Measurements from ENCODE around the gene BORCS5.

Gene BORCS5

GRCh38 chr12:12461923-12462315 is 105.0 kb downstream of the BORCS5 start:
- Histone ChIP-seq H3K79me2 (ENCODE audit: insufficient read depth, low read length) (no peaks in the 10 kb centered on the region), H3K9me3 (ENCODE audit: insufficient read depth, low read length) (no peaks in the 10 kb centered on the region), H2AFZ (ENCODE audit: low read depth, low read length, severe bottlenecking) (no peak overlapping the region), H3K27ac (ENCODE audit: low read depth, low read length) (no peak overlapping the region), H3F3A (ENCODE audit: insufficient read depth) (no peaks in the 10 kb centered on the region), H3K9me2 (replicated peaks; ENCODE audit: insufficient read depth, low read length) (no peaks in the 10 kb centered on the region), H3K4me2 (ENCODE audit: low read depth, low read length, poor library complexity, severe bottlenecking) (no peak overlapping the region), H3K4me3 (ENCODE audit: insufficient read depth, low read length, poor library complexity, severe bottlenecking) (no peak overlapping the region), H3K27me3 (ENCODE audit: low read length) (no peaks in the 10 kb centered on the region), H4K20me1 (ENCODE audit: low read depth, low read length) (no peaks in the 10 kb centered on the region), H3K9ac (ENCODE audit: low read length) (no peak overlapping the region), H3K36me3 (ENCODE audit: low read length) (no peaks in the 10 kb centered on the region)
- TF ChIP-seq EZH2phosphoT487 (conservative IDR thresholded peaks at IDR 0.05; ENCODE audit: low read length) (no peak), CTCF (IDR thresholded peaks at IDR 0.05; ENCODE audit: insufficient read depth, low read length, poor library complexity, severe bottlenecking) (no peak)

GRCh38 chr12:12465522-12465921 is 108.6 kb downstream of the BORCS5 start:
- Histone ChIP-seq H3K27ac (ENCODE audit: low read depth, low read length) (no peak overlapping the region), H2AFZ (ENCODE audit: low read depth, low read length, severe bottlenecking) (no peak overlapping the region), H3F3A (ENCODE audit: insufficient read depth) (no peaks in the 10 kb centered on the region)

GRCh38 chr12:12466157-12466556 is 109.3 kb downstream of the BORCS5 start:
- H2AFZ ChIP-seq (ENCODE audit: low read depth, low read length, severe bottlenecking) = no peak overlapping the region
- no peaks in the 10 kb centered on the region for H4K20me1 ChIP-seq (ENCODE audit: low read depth, low read length)
- TF ChIP-seq CTCF (IDR thresholded peaks at IDR 0.05; ENCODE audit: insufficient read depth, low read length, poor library complexity, severe bottlenecking) = no peak
- no peak for TF ChIP-seq EZH2phosphoT487 (conservative IDR thresholded peaks at IDR 0.05; ENCODE audit: low read length)
- no peaks in the 10 kb centered on the region for H3K36me3 ChIP-seq (ENCODE audit: low read length)
- H3K9me2 ChIP-seq (replicated peaks; ENCODE audit: insufficient read depth, low read length) = no peaks in the 10 kb centered on the region
- no peak overlapping the region for H3K9ac ChIP-seq (ENCODE audit: low read length)
- no peaks in the 10 kb centered on the region for H3F3A ChIP-seq (ENCODE audit: insufficient read depth)
- no peaks in the 10 kb centered on the region for H3K79me2 ChIP-seq (ENCODE audit: insufficient read depth, low read length)
- H3K9me3 ChIP-seq (ENCODE audit: insufficient read depth, low read length) = no peaks in the 10 kb centered on the region
- H3K4me3 ChIP-seq (ENCODE audit: insufficient read depth, low read length, poor library complexity, severe bottlenecking) = no peak overlapping the region
- H3K4me2 ChIP-seq (ENCODE audit: low read depth, low read length, poor library complexity, severe bottlenecking) = no peak overlapping the region
- H3K27me3 ChIP-seq (ENCODE audit: low read length) = no peaks in the 10 kb centered on the region
- no peak overlapping the region for H3K27ac ChIP-seq (ENCODE audit: low read depth, low read length)

More at GRCh38 chr12:12465522-12465921, 108.6 kb downstream of the BORCS5 start:
- no peaks in the 10 kb centered on the region for H4K20me1 ChIP-seq (ENCODE audit: low read depth, low read length)
- no peak overlapping the region for H3K4me2 ChIP-seq (ENCODE audit: low read depth, low read length, poor library complexity, severe bottlenecking)
- no peaks in the 10 kb centered on the region for H3K9me3 ChIP-seq (ENCODE audit: insufficient read depth, low read length)
- H3K4me3 ChIP-seq (ENCODE audit: insufficient read depth, low read length, poor library complexity, severe bottlenecking) = no peak overlapping the region
- no peaks in the 10 kb centered on the region for H3K79me2 ChIP-seq (ENCODE audit: insufficient read depth, low read length)
- H3K9me2 ChIP-seq (replicated peaks; ENCODE audit: insufficient read depth, low read length) = no peaks in the 10 kb centered on the region
- H3K36me3 ChIP-seq (ENCODE audit: low read length) = no peaks in the 10 kb centered on the region
- TF ChIP-seq EZH2phosphoT487 (conservative IDR thresholded peaks at IDR 0.05; ENCODE audit: low read length) (no peak), CTCF (IDR thresholded peaks at IDR 0.05; ENCODE audit: insufficient read depth, low read length, poor library complexity, severe bottlenecking) (no peak)
- no peak overlapping the region for H3K9ac ChIP-seq (ENCODE audit: low read length)
- H3K27me3 ChIP-seq (ENCODE audit: low read length) = no peaks in the 10 kb centered on the region
